ENCODE measurements around the gene CDH13.
A peak's percentile ranks its signal among the peaks of the same experiment; 100 is the strongest.

CDH13 gene

GRCh38 chr16:82744958-82745357 lies 118.2 kb downstream of the CDH13 start:
- TF ChIP-seq, protein P1, sequence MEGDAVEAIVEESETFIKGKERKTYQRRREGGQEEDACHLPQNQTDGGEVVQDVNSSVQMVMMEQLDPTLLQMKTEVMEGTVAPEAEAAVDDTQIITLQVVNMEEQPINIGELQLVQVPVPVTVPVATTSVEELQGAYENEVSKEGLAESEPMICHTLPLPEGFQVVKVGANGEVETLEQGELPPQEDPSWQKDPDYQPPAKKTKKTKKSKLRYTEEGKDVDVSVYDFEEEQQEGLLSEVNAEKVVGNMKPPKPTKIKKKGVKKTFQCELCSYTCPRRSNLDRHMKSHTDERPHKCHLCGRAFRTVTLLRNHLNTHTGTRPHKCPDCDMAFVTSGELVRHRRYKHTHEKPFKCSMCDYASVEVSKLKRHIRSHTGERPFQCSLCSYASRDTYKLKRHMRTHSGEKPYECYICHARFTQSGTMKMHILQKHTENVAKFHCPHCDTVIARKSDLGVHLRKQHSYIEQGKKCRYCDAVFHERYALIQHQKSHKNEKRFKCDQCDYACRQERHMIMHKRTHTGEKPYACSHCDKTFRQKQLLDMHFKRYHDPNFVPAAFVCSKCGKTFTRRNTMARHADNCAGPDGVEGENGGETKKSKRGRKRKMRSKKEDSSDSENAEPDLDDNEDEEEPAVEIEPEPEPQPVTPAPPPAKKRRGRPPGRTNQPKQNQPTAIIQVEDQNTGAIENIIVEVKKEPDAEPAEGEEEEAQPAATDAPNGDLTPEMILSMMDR (IDR thresholded peaks at IDR 0.05; ENCODE audit: low read length, missing control alignments): no peak
- H3K4me3 ChIP-seq (replicated peaks; ENCODE audit: low read depth, low read length): no peak overlapping the region
- no peak for DNase-seq (ENCODE audit: low read depth)

DNA sequence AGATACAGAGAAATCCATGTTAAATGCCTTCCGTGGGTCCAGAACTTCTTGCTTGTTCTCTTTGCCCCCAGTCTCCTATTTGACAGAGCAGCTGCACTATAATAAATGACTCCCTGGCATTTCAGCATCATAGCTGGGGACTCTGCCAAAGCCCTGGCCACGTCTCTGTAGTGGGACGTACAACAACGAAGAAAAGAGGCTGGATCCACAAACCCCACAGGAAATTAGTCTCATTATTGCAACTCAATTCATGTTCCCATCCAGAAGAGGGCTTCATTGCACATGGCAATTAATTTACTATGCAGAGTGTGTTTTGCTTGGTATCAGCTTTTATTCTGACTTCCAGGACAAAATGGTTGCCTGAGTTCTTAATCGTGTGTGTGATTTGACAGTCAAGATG lies 121.3 kb downstream of the CDH13 start:
- peak; percentile 91 for DNase-seq (ENCODE audit: low read depth)
- TF ChIP-seq, protein P1 (IDR thresholded peaks at IDR 0.05; ENCODE audit: low read length, missing control alignments): peak; percentile 56
- H3K4me3 ChIP-seq (replicated peaks; ENCODE audit: low read depth, low read length): no peak overlapping the region

DNA sequence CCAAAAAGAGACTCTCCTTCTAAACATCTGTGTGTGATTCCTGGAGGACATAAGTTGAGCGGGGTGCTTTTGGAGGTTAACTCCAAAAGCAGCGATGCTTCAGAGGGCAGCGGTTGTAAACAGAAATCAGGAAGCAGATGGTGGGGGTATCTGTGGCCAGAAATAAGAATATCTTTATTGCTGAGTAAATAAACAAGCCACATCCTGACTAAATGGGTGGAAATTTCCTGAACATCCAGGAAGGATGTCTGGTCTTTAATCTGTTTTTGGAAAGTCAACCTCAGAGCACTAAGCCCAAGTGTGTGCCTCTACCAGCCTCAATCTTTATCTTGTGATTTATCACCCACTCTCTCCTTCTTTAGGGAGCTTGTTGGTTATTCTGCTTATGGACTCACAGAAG lies 123.3 kb downstream of the CDH13 start:
- TF ChIP-seq, protein P1 (IDR thresholded peaks at IDR 0.05; ENCODE audit: low read length, missing control alignments): no peak
- no peak overlapping the region for H3K4me3 ChIP-seq (replicated peaks; ENCODE audit: low read depth, low read length)
- no peak for DNase-seq (ENCODE audit: low read depth)

DNA sequence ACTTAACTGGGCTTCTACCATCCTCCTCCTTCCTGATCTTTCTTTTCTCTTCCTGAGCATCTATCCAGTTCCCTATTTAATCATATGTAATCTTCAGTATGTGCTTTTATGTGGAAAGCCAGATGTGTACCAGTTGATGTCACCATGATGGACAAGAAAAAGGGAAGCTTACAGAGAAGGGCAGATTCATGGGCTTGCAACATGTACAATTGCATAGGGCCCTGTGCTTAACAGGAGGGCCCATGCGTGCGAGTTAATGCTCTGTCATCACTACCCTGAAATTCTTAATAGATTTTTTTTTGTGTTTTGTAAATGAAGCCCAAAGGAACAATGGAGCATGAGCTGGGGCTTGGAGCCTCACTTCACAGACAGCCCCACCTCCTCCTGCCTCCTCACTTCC lies 124.3 kb downstream of the CDH13 start:
- TF ChIP-seq, protein P1 (IDR thresholded peaks at IDR 0.05; ENCODE audit: low read length, missing control alignments): no peak
- H3K4me3 ChIP-seq (replicated peaks; ENCODE audit: low read depth, low read length): no peak overlapping the region
- no peak for DNase-seq (ENCODE audit: low read depth)

- TF ChIP-seq, protein P1 (IDR thresholded peaks at IDR 0.05; ENCODE audit: low read length, missing control alignments): no peak
- no peak for DNase-seq (ENCODE audit: low read depth)
- no peak overlapping the region for H3K4me3 ChIP-seq (replicated peaks; ENCODE audit: low read depth, low read length)
Observed at GRCh38 chr16:82752172-82752571, 125.4 kb downstream of the CDH13 start.

- H3K4me3 ChIP-seq (replicated peaks; ENCODE audit: low read depth, low read length): no peak overlapping the region
- TF ChIP-seq, protein P1 (IDR thresholded peaks at IDR 0.05; ENCODE audit: low read length, missing control alignments): no peak
- no peak for DNase-seq (ENCODE audit: low read depth)
Observed at GRCh38 chr16:82753821-82754220, 127.1 kb downstream of the CDH13 start.

DNA sequence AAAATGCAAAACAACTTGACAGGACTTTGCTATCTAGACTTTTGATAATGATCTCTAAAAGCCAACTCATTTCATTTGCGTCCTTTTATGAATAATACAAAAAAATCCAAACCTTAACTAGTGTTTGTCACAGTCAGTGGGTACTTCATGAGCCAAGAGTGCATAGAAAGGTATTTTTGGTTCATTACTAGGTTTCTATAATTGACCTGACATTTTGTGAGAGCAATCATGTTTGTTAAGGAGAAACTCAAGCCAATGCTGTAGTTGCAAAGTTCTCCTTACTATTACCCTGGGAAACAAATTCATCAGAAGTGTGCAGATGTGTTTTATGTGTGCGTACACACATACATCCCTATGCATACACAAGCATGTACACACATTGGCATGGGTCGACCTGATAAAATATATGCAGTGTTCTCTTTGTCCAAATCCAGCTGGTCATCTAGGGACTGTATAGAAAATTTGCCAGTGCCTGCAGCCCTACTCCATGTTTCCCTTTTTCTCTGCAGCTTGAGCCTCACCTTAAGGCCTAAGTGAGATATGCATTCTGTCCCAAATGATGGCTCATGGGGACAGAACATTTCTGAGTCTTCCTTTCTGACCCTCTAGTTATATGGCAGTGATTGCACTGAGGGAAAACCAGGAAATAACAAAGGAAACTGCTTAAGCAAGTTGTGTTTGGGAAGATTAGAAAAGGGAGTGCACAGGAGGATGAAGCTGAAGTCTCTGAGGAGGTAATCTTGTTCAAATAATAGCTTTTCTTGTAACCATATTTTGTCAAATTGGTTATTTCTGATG lies 128.1 kb downstream of the CDH13 start:
- TF ChIP-seq, protein P1 (IDR thresholded peaks at IDR 0.05; ENCODE audit: low read length, missing control alignments): no peak
- H3K4me3 ChIP-seq (replicated peaks; ENCODE audit: low read depth, low read length): no peak overlapping the region
- no peak for DNase-seq (ENCODE audit: low read depth)

Measured in fibroblast of pulmonary artery (primary cell).